WTC11 (cell line): ENCODE results near the gene VTI1A. TPM values are rescaled to one million over a fixed set of nuclear protein-coding genes. Genes with fewer than 3 reads are reported as not detected.

ENCODE experiments used
- ATAC-seq: fragments of 200-7000 bp; cut with Tn5 transposase; 2 replicates; pipeline ENCODE4 v1.10.0; 2021; ENCODE audit warnings: mild to moderate bottlenecking, moderate library complexity
- CTCF ChIA-PET: fragments of 300-600 bp; sonication (Branson Sonifier 250); formaldehyde crosslinking; loops from one replicate; lab custom pipeline; 2021; ENCODE audit warnings: antibody characterized with exemption; lab: Charles Lee
- POLR2A ChIA-PET: fragments of 350-600 bp; sonication (Branson Sonifier 250); formaldehyde crosslinking; loops from one replicate; lab custom pipeline; 2021; ENCODE audit warnings: antibody characterized with exemption; lab: Charles Lee
- DNase-seq: peaks from one replicate; pipeline ENCODE4 v3.0.0; 2021; ENCODE audit warnings: low spot score
- H3K27ac Mint-ChIP-seq: 2 replicates; pipeline ENCODE4 v1.8.0; 2021; ENCODE audit warnings: mixed read lengths
- H3K27me3 Mint-ChIP-seq: 2 replicates; pipeline ENCODE4 v1.8.0; 2021; ENCODE audit warnings: low read depth, mild to moderate bottlenecking, moderate library complexity, mixed read lengths
- H3K36me3 Mint-ChIP-seq: 2 replicates; pipeline ENCODE4 v1.8.0; 2021; ENCODE audit warnings: mixed read lengths
- H3K4me1 Mint-ChIP-seq: 2 replicates; pipeline ENCODE4 v1.8.0; 2022; ENCODE audit warnings: mixed read lengths
- H3K4me3 Mint-ChIP-seq: 2 replicates; pipeline ENCODE4 v1.8.0; 2021; ENCODE audit warnings: mild to moderate bottlenecking, moderate library complexity, mixed read lengths
- H3K9me3 Mint-ChIP-seq: 2 replicates; pipeline ENCODE4 v1.8.0; 2021; ENCODE audit warnings: mixed read lengths
- FOXP1 ChIP-seq: sonication (generic); formaldehyde crosslinking; IDR thresholded peaks from 2 replicates; pipeline ENCODE4 v1.8.0; 2022; ENCODE audit warnings: missing genetic modification reagents, mild to moderate bottlenecking, moderate library complexity, borderline replicate concordance
- JAZF1 ChIP-seq: fragments of 250-450 bp; sonication (Bioruptor Pico); IDR thresholded peaks from 2 replicates; pipeline ENCODE4 v1.9.0; 2021; ENCODE audit warnings: moderate library complexity, mild to moderate bottlenecking, inconsistent platforms
- KAT7 ChIP-seq: sonication (generic); formaldehyde crosslinking; IDR thresholded peaks from 2 replicates; pipeline ENCODE4 v1.8.1; 2023; ENCODE audit warnings: missing genetic modification reagents, mild to moderate bottlenecking, borderline replicate concordance
- NFATC4 ChIP-seq: fragments of 250-450 bp; sonication (Bioruptor Pico); IDR thresholded peaks from 2 replicates; pipeline ENCODE4 v1.9.0; 2021; ENCODE audit warnings: mild to moderate bottlenecking
- ZNF263 ChIP-seq: sonication (generic); formaldehyde crosslinking; IDR thresholded peaks from 2 replicates; pipeline ENCODE4 v1.8.1; 2022; ENCODE audit warnings: low read depth, mild to moderate bottlenecking, moderate library complexity, missing genetic modification reagents
- ZNF396 ChIP-seq: fragments of 250-450 bp; sonication (Bioruptor Pico); IDR thresholded peaks from 2 replicates; pipeline ENCODE4 v1.8.0; 2021; ENCODE audit warnings: mild to moderate bottlenecking, moderate library complexity, borderline replicate concordance
- ZNF416 ChIP-seq: fragments of 250-450 bp; sonication (Bioruptor Pico); IDR thresholded peaks from 2 replicates; pipeline ENCODE4 v1.9.0; 2021; ENCODE audit warnings: mild to moderate bottlenecking, inconsistent platforms
- ZNF423 ChIP-seq: fragments of 250-450 bp; sonication (Bioruptor Pico); IDR thresholded peaks from 2 replicates; pipeline ENCODE4 v2.1.2; 2022; ENCODE audit warnings: mild to moderate bottlenecking, moderate library complexity
- total RNA-seq: library from RNA; stranded (reverse); gene quantifications from 3 replicates; pipeline ENCODE4 v1.2.3, GENCODE V29; 2021
- TF ChIP-seq, protein P1 (sequence below): sonication (generic); formaldehyde crosslinking; IDR thresholded peaks from 2 replicates; pipeline ENCODE4 v1.8.1; 2023; ENCODE audit warnings: mild to moderate bottlenecking, missing genetic modification reagents, moderate library complexity
- TF ChIP-seq, protein P2 (sequence below): sonication (generic); formaldehyde crosslinking; IDR thresholded peaks from 2 replicates; pipeline ENCODE4 v1.8.0; 2023; ENCODE audit warnings: missing genetic modification reagents, mild to moderate bottlenecking, borderline replicate concordance
- TF ChIP-seq, protein P3 (sequence below): sonication (generic); formaldehyde crosslinking; IDR thresholded peaks from 2 replicates; pipeline ENCODE4 v1.8.0; 2022; ENCODE audit warnings: mild to moderate bottlenecking, missing genetic modification reagents
- TF ChIP-seq, protein P4 (sequence below): sonication (generic); formaldehyde crosslinking; conservative IDR thresholded peaks from 2 replicates; pipeline ENCODE4 v1.8.1; 2023; ENCODE audit warnings: mild to moderate bottlenecking, low read depth, missing genetic modification reagents, moderate library complexity
- TF ChIP-seq, protein P5 (sequence below): sonication (generic); formaldehyde crosslinking; IDR thresholded peaks from 2 replicates; pipeline ENCODE4 v1.8.0; 2023; ENCODE audit warnings: missing genetic modification reagents
- TF ChIP-seq, protein P6 (sequence below): sonication (generic); formaldehyde crosslinking; IDR thresholded peaks from 2 replicates; pipeline ENCODE4 v1.8.1; 2023; ENCODE audit warnings: mild to moderate bottlenecking, missing genetic modification reagents, borderline replicate concordance

The VTI1A gene
- total RNA-seq, 1 experiment from 2014 or later = 20.1 TPM

DNA sequence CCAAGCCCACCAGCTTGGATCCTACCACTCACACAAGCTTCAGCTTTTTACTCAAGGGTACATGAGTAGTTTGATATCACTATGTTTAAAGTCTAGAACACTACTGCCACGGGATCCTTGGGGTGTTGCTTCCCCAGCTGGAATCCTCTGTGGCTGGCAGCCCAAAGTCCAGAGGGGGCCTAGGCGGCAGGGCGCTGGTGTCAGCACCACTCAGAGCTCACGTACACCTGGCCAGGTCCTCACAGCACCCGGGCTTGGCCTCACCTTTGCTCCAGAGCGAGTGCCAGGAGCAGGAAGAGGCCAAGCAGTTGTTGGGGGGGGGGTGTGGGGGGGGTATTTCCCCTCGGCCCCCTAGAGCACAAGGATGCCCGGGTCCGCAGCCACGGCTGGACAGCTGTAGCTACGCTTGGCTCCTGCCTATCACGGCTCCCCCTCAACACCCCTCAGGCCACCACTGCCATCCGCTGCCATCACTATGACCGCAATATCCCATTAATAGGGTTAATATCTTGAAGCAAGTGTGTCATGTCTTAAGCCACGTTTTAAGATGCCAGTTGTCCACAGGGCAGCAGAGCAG lies 17.3 kb upstream of the VTI1A start:
- ChIA-PET POLR2A (no interaction called here), CTCF (no interaction called here)
- Mint-ChIP-seq H3K4me3 (no peak overlapping the region), H3K27ac (no peak overlapping the region), H3K9me3 (no peaks in the 10 kb centered on the region), H3K4me1 (no peaks in the 10 kb centered on the region), H3K36me3 (peaks cover 26% of the 10 kb centered on the region), H3K27me3 (no peaks in the 10 kb centered on the region)
- TF ChIP-seq, protein P1, sequence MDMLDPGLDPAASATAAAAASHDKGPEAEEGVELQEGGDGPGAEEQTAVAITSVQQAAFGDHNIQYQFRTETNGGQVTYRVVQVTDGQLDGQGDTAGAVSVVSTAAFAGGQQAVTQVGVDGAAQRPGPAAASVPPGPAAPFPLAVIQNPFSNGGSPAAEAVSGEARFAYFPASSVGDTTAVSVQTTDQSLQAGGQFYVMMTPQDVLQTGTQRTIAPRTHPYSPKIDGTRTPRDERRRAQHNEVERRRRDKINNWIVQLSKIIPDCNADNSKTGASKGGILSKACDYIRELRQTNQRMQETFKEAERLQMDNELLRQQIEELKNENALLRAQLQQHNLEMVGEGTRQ (CRISPR knock-in tag) = no peak
- TF ChIP-seq ZNF396 (CRISPR knock-in tag) (no peak), FOXP1 (CRISPR knock-in tag) (no peak), ZNF423 (CRISPR knock-in tag) (no peak), NFATC4 (CRISPR knock-in tag) (no peak), KAT7 (CRISPR knock-in tag) (no peak), ZNF263 (CRISPR knock-in tag) (no peak), JAZF1 (no peak), ZNF416 (CRISPR knock-in tag) (no peak)
- TF ChIP-seq, protein P2, sequence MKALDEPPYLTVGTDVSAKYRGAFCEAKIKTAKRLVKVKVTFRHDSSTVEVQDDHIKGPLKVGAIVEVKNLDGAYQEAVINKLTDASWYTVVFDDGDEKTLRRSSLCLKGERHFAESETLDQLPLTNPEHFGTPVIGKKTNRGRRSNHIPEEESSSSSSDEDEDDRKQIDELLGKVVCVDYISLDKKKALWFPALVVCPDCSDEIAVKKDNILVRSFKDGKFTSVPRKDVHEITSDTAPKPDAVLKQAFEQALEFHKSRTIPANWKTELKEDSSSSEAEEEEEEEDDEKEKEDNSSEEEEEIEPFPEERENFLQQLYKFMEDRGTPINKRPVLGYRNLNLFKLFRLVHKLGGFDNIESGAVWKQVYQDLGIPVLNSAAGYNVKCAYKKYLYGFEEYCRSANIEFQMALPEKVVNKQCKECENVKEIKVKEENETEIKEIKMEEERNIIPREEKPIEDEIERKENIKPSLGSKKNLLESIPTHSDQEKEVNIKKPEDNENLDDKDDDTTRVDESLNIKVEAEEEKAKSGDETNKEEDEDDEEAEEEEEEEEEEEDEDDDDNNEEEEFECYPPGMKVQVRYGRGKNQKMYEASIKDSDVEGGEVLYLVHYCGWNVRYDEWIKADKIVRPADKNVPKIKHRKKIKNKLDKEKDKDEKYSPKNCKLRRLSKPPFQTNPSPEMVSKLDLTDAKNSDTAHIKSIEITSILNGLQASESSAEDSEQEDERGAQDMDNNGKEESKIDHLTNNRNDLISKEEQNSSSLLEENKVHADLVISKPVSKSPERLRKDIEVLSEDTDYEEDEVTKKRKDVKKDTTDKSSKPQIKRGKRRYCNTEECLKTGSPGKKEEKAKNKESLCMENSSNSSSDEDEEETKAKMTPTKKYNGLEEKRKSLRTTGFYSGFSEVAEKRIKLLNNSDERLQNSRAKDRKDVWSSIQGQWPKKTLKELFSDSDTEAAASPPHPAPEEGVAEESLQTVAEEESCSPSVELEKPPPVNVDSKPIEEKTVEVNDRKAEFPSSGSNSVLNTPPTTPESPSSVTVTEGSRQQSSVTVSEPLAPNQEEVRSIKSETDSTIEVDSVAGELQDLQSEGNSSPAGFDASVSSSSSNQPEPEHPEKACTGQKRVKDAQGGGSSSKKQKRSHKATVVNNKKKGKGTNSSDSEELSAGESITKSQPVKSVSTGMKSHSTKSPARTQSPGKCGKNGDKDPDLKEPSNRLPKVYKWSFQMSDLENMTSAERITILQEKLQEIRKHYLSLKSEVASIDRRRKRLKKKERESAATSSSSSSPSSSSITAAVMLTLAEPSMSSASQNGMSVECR (CRISPR knock-in tag) = no peak
- TF ChIP-seq, protein P3, sequence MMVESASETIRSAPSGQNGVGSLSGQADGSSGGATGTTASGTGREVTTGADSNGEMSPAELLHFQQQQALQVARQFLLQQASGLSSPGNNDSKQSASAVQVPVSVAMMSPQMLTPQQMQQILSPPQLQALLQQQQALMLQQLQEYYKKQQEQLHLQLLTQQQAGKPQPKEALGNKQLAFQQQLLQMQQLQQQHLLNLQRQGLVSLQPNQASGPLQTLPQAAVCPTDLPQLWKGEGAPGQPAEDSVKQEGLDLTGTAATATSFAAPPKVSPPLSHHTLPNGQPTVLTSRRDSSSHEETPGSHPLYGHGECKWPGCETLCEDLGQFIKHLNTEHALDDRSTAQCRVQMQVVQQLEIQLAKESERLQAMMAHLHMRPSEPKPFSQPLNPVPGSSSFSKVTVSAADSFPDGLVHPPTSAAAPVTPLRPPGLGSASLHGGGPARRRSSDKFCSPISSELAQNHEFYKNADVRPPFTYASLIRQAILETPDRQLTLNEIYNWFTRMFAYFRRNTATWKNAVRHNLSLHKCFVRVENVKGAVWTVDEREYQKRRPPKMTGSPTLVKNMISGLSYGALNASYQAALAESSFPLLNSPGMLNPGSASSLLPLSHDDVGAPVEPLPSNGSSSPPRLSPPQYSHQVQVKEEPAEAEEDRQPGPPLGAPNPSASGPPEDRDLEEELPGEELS (CRISPR knock-in tag) = no peak
- TF ChIP-seq, protein P4, sequence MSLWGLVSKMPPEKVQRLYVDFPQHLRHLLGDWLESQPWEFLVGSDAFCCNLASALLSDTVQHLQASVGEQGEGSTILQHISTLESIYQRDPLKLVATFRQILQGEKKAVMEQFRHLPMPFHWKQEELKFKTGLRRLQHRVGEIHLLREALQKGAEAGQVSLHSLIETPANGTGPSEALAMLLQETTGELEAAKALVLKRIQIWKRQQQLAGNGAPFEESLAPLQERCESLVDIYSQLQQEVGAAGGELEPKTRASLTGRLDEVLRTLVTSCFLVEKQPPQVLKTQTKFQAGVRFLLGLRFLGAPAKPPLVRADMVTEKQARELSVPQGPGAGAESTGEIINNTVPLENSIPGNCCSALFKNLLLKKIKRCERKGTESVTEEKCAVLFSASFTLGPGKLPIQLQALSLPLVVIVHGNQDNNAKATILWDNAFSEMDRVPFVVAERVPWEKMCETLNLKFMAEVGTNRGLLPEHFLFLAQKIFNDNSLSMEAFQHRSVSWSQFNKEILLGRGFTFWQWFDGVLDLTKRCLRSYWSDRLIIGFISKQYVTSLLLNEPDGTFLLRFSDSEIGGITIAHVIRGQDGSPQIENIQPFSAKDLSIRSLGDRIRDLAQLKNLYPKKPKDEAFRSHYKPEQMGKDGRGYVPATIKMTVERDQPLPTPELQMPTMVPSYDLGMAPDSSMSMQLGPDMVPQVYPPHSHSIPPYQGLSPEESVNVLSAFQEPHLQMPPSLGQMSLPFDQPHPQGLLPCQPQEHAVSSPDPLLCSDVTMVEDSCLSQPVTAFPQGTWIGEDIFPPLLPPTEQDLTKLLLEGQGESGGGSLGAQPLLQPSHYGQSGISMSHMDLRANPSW (CRISPR knock-in tag) = no peak
- TF ChIP-seq, protein P5, sequence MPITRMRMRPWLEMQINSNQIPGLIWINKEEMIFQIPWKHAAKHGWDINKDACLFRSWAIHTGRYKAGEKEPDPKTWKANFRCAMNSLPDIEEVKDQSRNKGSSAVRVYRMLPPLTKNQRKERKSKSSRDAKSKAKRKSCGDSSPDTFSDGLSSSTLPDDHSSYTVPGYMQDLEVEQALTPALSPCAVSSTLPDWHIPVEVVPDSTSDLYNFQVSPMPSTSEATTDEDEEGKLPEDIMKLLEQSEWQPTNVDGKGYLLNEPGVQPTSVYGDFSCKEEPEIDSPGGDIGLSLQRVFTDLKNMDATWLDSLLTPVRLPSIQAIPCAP = no peak
- ATAC-seq = no peak
- DNase-seq = no peak

DNA sequence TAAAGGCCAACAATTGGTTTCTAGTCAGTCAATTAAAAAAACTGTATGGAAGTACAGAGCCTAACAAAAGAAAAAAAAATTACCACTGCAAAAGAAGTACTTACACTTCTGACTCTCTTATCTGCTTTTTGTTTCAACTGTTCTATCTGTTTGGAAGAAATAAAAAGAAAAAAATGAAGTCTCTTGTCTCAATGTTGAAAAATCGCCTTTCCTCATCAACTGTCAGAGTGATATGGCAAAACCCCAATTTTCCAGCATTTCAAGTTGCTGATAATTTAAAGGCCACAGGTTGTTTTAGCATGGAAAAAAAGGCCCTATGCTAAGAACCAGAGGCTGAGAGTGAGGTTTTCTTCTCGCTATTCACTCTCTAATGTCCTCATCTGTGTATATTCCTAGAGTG lies 13.9 kb upstream of the VTI1A start:
- peaks cover 35% of the 10 kb centered on the region for H3K36me3 Mint-ChIP-seq
- no peak for ATAC-seq
- no peaks in the 10 kb centered on the region for H3K9me3 Mint-ChIP-seq
- H3K27me3 Mint-ChIP-seq = no peaks in the 10 kb centered on the region
- DNase-seq = no peak
- H3K4me1 Mint-ChIP-seq = no peaks in the 10 kb centered on the region
- ChIA-PET CTCF (interaction anchor here (0.5 kb wide), 1 partner anchor 267 kb away, joined by 6 read pairs; no protein-coding TSS in a partner anchor), POLR2A (no interaction called here)
- TF ChIP-seq, protein P4 (CRISPR knock-in tag) = no peak
- TF ChIP-seq, protein P6, sequence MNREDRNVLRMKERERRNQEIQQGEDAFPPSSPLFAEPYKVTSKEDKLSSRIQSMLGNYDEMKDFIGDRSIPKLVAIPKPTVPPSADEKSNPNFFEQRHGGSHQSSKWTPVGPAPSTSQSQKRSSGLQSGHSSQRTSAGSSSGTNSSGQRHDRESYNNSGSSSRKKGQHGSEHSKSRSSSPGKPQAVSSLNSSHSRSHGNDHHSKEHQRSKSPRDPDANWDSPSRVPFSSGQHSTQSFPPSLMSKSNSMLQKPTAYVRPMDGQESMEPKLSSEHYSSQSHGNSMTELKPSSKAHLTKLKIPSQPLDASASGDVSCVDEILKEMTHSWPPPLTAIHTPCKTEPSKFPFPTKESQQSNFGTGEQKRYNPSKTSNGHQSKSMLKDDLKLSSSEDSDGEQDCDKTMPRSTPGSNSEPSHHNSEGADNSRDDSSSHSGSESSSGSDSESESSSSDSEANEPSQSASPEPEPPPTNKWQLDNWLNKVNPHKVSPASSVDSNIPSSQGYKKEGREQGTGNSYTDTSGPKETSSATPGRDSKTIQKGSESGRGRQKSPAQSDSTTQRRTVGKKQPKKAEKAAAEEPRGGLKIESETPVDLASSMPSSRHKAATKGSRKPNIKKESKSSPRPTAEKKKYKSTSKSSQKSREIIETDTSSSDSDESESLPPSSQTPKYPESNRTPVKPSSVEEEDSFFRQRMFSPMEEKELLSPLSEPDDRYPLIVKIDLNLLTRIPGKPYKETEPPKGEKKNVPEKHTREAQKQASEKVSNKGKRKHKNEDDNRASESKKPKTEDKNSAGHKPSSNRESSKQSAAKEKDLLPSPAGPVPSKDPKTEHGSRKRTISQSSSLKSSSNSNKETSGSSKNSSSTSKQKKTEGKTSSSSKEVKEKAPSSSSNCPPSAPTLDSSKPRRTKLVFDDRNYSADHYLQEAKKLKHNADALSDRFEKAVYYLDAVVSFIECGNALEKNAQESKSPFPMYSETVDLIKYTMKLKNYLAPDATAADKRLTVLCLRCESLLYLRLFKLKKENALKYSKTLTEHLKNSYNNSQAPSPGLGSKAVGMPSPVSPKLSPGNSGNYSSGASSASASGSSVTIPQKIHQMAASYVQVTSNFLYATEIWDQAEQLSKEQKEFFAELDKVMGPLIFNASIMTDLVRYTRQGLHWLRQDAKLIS (CRISPR knock-in tag) = no peak
- no peak overlapping the region for H3K4me3 Mint-ChIP-seq
- H3K27ac Mint-ChIP-seq = no peak overlapping the region
